TTC549 (cell line): ENCODE data around the gene OR2C3.
"Not testable (repeated sequence)": the region's sequence is repeated elsewhere in the genome, so short reads cannot be mapped to it uniquely, and the experiment has no call there.

Experiments used
- FAIRE-seq: peaks from 2 replicates; lab custom pipeline; 2012; peaks lifted over from hg19 to GRCh38; lab: Jason Lieb, UNC

Gene OR2C3

GRCh38 chr1:247536340-247536739 is at the start of gene OR2C3:
TSS of gene OR2C3 (minus strand) at chr1:247536440. CDS start at chr1:247532511, 3,929 bp downstream.
- FAIRE-seq = no peak

GRCh38 chr1:247578946-247579460 is 42.8 kb upstream of the OR2C3 start:
- FAIRE-seq = no peak

GRCh38 chr1:247576514-247576913 is 40.3 kb upstream of the OR2C3 start:
- FAIRE-seq = peak; percentile 93

- FAIRE-seq = no peak
Observed at GRCh38 chr1:247574664-247575063, 38.4 kb upstream of the OR2C3 start.

GRCh38 chr1:247574236-247574635 is 38.0 kb upstream of the OR2C3 start:
- no peak for FAIRE-seq

GRCh38 chr1:247562198-247562597 is 26.0 kb upstream of the OR2C3 start:
- no peak for FAIRE-seq

GRCh38 chr1:247561711-247562110 is 25.5 kb upstream of the OR2C3 start:
- no peak for FAIRE-seq

- FAIRE-seq = no peak
Observed at GRCh38 chr1:247557926-247558674, 21.9 kb upstream of the OR2C3 start.

- no peak for FAIRE-seq
Observed at GRCh38 chr1:247552231-247552630, 16.0 kb upstream of the OR2C3 start.

GRCh38 chr1:247551721-247552120 is 15.5 kb upstream of the OR2C3 start:
- no peak for FAIRE-seq

- FAIRE-seq = no peak
Observed at GRCh38 chr1:247548769-247549182, 12.5 kb upstream of the OR2C3 start, which contains the start of gene GCSAML. TSS of gene GCSAML (plus strand) at chr1:247549134. CDS start at chr1:247549192, 58 bp downstream.

- no peak for FAIRE-seq
Observed at GRCh38 chr1:247548092-247548491, 11.9 kb upstream of the OR2C3 start.

GRCh38 chr1:247542811-247543210 is 6.6 kb upstream of the OR2C3 start:
- FAIRE-seq = no peak

- FAIRE-seq = no peak
Observed at GRCh38 chr1:247540581-247540980, 4.3 kb upstream of the OR2C3 start.

- no peak for FAIRE-seq
Observed at GRCh38 chr1:247539215-247539614, 3.0 kb upstream of the OR2C3 start.

GRCh38 chr1:247538561-247538960 is 2.3 kb upstream of the OR2C3 start:
- FAIRE-seq = no peak

GRCh38 chr1:247535402-247535801 is 838 bp downstream of the OR2C3 start:
- no peak for FAIRE-seq

- no peak for FAIRE-seq
Observed at GRCh38 chr1:247531937-247532336, 4.3 kb downstream of the OR2C3 start.

GRCh38 chr1:247530785-247531184 is 5.5 kb downstream of the OR2C3 start:
- FAIRE-seq = no peak

- no peak for FAIRE-seq
Observed at GRCh38 chr1:247529771-247530355, 6.4 kb downstream of the OR2C3 start.

- no peak for FAIRE-seq
Observed at GRCh38 chr1:247528812-247529474, 7.3 kb downstream of the OR2C3 start.

GRCh38 chr1:247521886-247522285 is 14.4 kb downstream of the OR2C3 start:
- FAIRE-seq = not testable (repeated sequence)

GRCh38 chr1:247518613-247518891 is 17.7 kb downstream of the OR2C3 start:
- no peak for FAIRE-seq
